IMR-90 (cell line): ENCODE measurements around the gene MPG. TPM values are rescaled to one million over a fixed set of nuclear protein-coding genes. Genes with fewer than 3 reads are reported as not detected.

Experiments
- ATAC-seq: fragments of 200-7000 bp; cut with Tn5 transposase; 2 replicates; pipeline ENCODE4 v1.9.1; 2020; ENCODE audit warnings: low read depth, mild to moderate bottlenecking, moderate library complexity
- BruUV-seq: library from RNA; stranded (reverse); fragments of 400-500 nt; replicated peaks from 2 replicates; lab custom pipeline; 2021; lab: Mats Ljungman, UMichigan
- CTCF ChIA-PET: fragments of 300-600 bp; formaldehyde crosslinking; extraction: SDS; loops from one replicate; lab custom pipeline; 2021; ENCODE audit warnings: antibody characterized with exemption; lab: Yijun Ruan, JAX
- POLR2A ChIA-PET: fragments of 300-600 bp; sonication (Branson Sonifier 250); formaldehyde crosslinking; loops from one replicate; lab custom pipeline; 2022; ENCODE audit warnings: antibody characterized with exemption; ENCODE audit not compliant: unreplicated experiment; lab: Charles Lee
- DNase-seq: peaks from one replicate; pipeline ENCODE4 v3.0.0; 2013
- H2AFZ ChIP-seq: replicated peaks from 2 replicates; pipeline ENCODE3; 2013; ENCODE audit warnings: low read length, mild to moderate bottlenecking; ENCODE audit not compliant: poor library complexity
- H2AK5ac ChIP-seq: 2 replicates; pipeline ENCODE4 v1.6.1; 2013; ENCODE audit warnings: low read depth, low read length, inconsistent platforms
- H2AK9ac ChIP-seq: replicated peaks from 2 replicates; pipeline ENCODE3; 2013; ENCODE audit warnings: mild to moderate bottlenecking, low read depth, low read length, moderate library complexity; ENCODE audit not compliant: poor library complexity
- H2BK120ac ChIP-seq: 2 replicates; pipeline ENCODE4 v1.6.1; 2013; ENCODE audit warnings: low read depth, low read length, inconsistent platforms
- H2BK15ac ChIP-seq: 3 replicates; pipeline ENCODE4 v1.6.1; 2013; ENCODE audit warnings: low read depth, low read length, inconsistent platforms
- H2BK20ac ChIP-seq: 2 replicates; pipeline ENCODE4 v1.6.1; 2013; ENCODE audit warnings: low read depth, mild to moderate bottlenecking, inconsistent platforms, low read length, moderate library complexity
- H2BK5ac ChIP-seq: 2 replicates; pipeline ENCODE4 v1.6.1; 2013; ENCODE audit warnings: mild to moderate bottlenecking, low read depth, low read length, inconsistent platforms; ENCODE audit not compliant: poor library complexity, severe bottlenecking
- H3K14ac ChIP-seq: replicated peaks from 2 replicates; pipeline ENCODE4 v1.6.1; 2013; ENCODE audit warnings: low read depth, low read length, inconsistent platforms
- H3K18ac ChIP-seq: 2 replicates; pipeline ENCODE4 v1.6.1; 2013; ENCODE audit warnings: low read depth, low read length, control low read depth
- H3K23ac ChIP-seq: 2 replicates; pipeline ENCODE4 v1.6.1; 2013; ENCODE audit warnings: low read depth, low read length, inconsistent platforms
- H3K27ac ChIP-seq: 2 replicates; pipeline ENCODE4 v1.5.1; 2013; ENCODE audit warnings: mild to moderate bottlenecking, control low read depth, low read length; ENCODE audit not compliant: insufficient read depth
- H3K27me3 ChIP-seq: 2 replicates; pipeline ENCODE4 v1.6.1; 2013; ENCODE audit warnings: low read length; ENCODE audit not compliant: control insufficient read depth, insufficient read depth
- H3K36me3 ChIP-seq: 2 replicates; pipeline ENCODE4 v1.6.1; 2013; ENCODE audit warnings: low read length, mixed read lengths; ENCODE audit not compliant: control insufficient read depth, insufficient read depth
- H3K4ac ChIP-seq: 2 replicates; pipeline ENCODE4 v1.6.1; 2013; ENCODE audit warnings: low read depth, low read length, inconsistent platforms
- H3K4me1 ChIP-seq: 2 replicates; pipeline ENCODE4 v1.6.1; 2013; ENCODE audit warnings: low read length, mixed read lengths; ENCODE audit not compliant: control insufficient read depth, insufficient read depth
- H3K4me2 ChIP-seq: 2 replicates; pipeline ENCODE4 v1.6.1; 2013; ENCODE audit warnings: low read depth, mild to moderate bottlenecking, control low read depth, low read length, moderate library complexity
- H3K4me3 ChIP-seq: 2 replicates; pipeline ENCODE4 v1.5.1; 2013; ENCODE audit warnings: low read depth, mild to moderate bottlenecking, control low read depth, low read length, moderate library complexity; ENCODE audit not compliant: insufficient read depth
- H3K56ac ChIP-seq: 2 replicates; pipeline ENCODE4 v1.6.1; 2013; ENCODE audit warnings: low read length, inconsistent platforms; ENCODE audit not compliant: insufficient read depth; ENCODE audit errors: extremely low read depth
- H3K79me1 ChIP-seq, 2 experiments: 2 replicates each; pipeline ENCODE4 v1.6.1; 2013; ENCODE audit warnings: low read length in 2 of 2, inconsistent platforms in 1 of 2, low read depth in 1 of 2
- H3K9ac ChIP-seq: 2 replicates; pipeline ENCODE4 v1.6.1; 2013; ENCODE audit warnings: low read depth, low read length, control low read depth
- H3K9me1 ChIP-seq: 2 replicates; pipeline ENCODE4 v1.6.1; 2013; ENCODE audit warnings: low read length, inconsistent platforms; ENCODE audit not compliant: insufficient read depth
- H3K9me3 ChIP-seq: 2 replicates; pipeline ENCODE4 v1.6.1; 2013; ENCODE audit warnings: low read length; ENCODE audit not compliant: control insufficient read depth, insufficient read depth
- H4K20me1 ChIP-seq: 2 replicates; pipeline ENCODE4 v1.6.1; 2013; ENCODE audit warnings: low read length, inconsistent platforms; ENCODE audit not compliant: insufficient read depth
- H4K5ac ChIP-seq: 2 replicates; pipeline ENCODE4 v1.6.1; 2013; ENCODE audit warnings: mild to moderate bottlenecking, low read depth, low read length, control low read depth
- H4K8ac ChIP-seq, 2 experiments: 2 replicates each; pipeline ENCODE4 v1.6.1; 2013; ENCODE audit warnings: low read depth in 2 of 2, low read length in 2 of 2, control low read depth in 1 of 2, inconsistent platforms in 1 of 2
- H4K91ac ChIP-seq: 2 replicates; pipeline ENCODE4 v1.6.1; 2013; ENCODE audit warnings: low read depth, low read length, inconsistent platforms; ENCODE audit not compliant: insufficient read depth
- BHLHE40 ChIP-seq: fragments of 150-350 bp; IDR thresholded peaks from 2 replicates; pipeline ENCODE4 v1.6.1; 2016; ENCODE audit warnings: mild to moderate bottlenecking, low read depth, low read length
- CEBPB ChIP-seq: IDR thresholded peaks from 2 replicates; pipeline ENCODE4 v1.6.1; 2012; ENCODE audit warnings: low read depth, low read length, improper control_type of control experiment
- CHD1 ChIP-seq: IDR thresholded peaks from 2 replicates; pipeline ENCODE4 v1.6.1; 2012; ENCODE audit warnings: low read depth, low read length, improper control_type of control experiment
- CTCF ChIP-seq: conservative IDR thresholded peaks from 2 replicates; pipeline ENCODE4 v1.5.1; 2012; ENCODE audit warnings: mild to moderate bottlenecking, low read depth, low read length, improper control_type of control experiment
- MAFK ChIP-seq: IDR thresholded peaks from 2 replicates; pipeline ENCODE4 v1.6.1; 2012; ENCODE audit warnings: low read depth, low read length, improper control_type of control experiment
- MAZ ChIP-seq: IDR thresholded peaks from 2 replicates; pipeline ENCODE4 v1.6.1; 2012; ENCODE audit warnings: low read depth, mild to moderate bottlenecking, low read length, improper control_type of control experiment, moderate library complexity, borderline replicate concordance
- MXI1 ChIP-seq: IDR thresholded peaks from 2 replicates; pipeline ENCODE4 v1.6.1; 2012; ENCODE audit warnings: low read depth, mild to moderate bottlenecking, low read length, moderate library complexity, borderline replicate concordance
- NFE2L2 ChIP-seq: fragments of 150-350 bp; IDR thresholded peaks from 2 replicates; pipeline ENCODE4 v1.6.1; 2016; ENCODE audit warnings: low read depth, mild to moderate bottlenecking, low read length
- RCOR1 ChIP-seq: IDR thresholded peaks from 2 replicates; pipeline ENCODE4 v1.6.1; 2012; ENCODE audit warnings: mild to moderate bottlenecking, low read length, improper control_type of control experiment; ENCODE audit not compliant: insufficient replicate concordance
- RFX5 ChIP-seq: IDR thresholded peaks from 2 replicates; pipeline ENCODE4 v1.8.0; 2012; ENCODE audit warnings: low read depth, mild to moderate bottlenecking, low read length, moderate library complexity
- SMC3 ChIP-seq: fragments of 150-350 bp; IDR thresholded peaks from 2 replicates; pipeline ENCODE4 v1.6.1; 2016; ENCODE audit warnings: low read depth, mild to moderate bottlenecking, antibody characterized with exemption, low read length, moderate library complexity
- USF2 ChIP-seq: fragments of 150-350 bp; IDR thresholded peaks from 2 replicates; pipeline ENCODE4 v1.6.1; 2017; ENCODE audit warnings: mild to moderate bottlenecking, antibody characterized with exemption, low read length, low read depth
- WGBS, 2 experiments: methylation state at CpG; one replicate each; pipeline versions ENCODE4 v1.1.5 to v1.1.7; 2013; ENCODE audit warnings: missing lambda C conversion rate in 2 of 2; ENCODE audit not compliant: insufficient read length in 1 of 2; ENCODE audit errors: extremely low coverage in 2 of 2; 5-methylcytosine and 5-hydroxymethylcytosine counted together
- dilution Hi-C: fragments of 300-500 bp; cut with HindIII; formaldehyde crosslinking; loops from one replicate; pipeline ENCODE4 v1.14.3; 2018; ENCODE audit warnings: low sequenced_read_pairs; ENCODE audit not compliant: unreplicated experiment
- in situ Hi-C: fragments of 300-500 bp; cut with MboI; formaldehyde crosslinking; loops from 3 replicates; pipeline ENCODE4 v1.14.3; 2019; ENCODE audit warnings: low sequenced_read_pairs, inconsistent platforms, mixed read lengths
- intact Hi-C: fragments of 100-400 bp; cut with micrococcal nuclease; formaldehyde crosslinking; loops from 2 replicates; pipeline ENCODE4 v1.10.0; 2022
- polyA plus RNA-seq, 3 experiments: library from polyadenylated mRNA; depleted of rRNA; stranded (reverse); fragments of >200 nt; gene quantifications; 2 replicates each; pipeline ENCODE4 v1.2.3, GENCODE V29; 2012; ENCODE audit warnings: low replicate concordance in 1 of 3
- total RNA-seq: library from RNA; depleted of rRNA; stranded (reverse); fragments of >200 nt; gene quantifications from 2 replicates; pipeline ENCODE4 v1.2.3, GENCODE V29; 2012

MPG gene
- total and polyA plus RNA-seq, 2 of the 4 experiments (the other 2 are of a cell fraction) = 66.7 to 135 TPM

- H4K8ac ChIP-seq = no peak overlapping the region
- H2BK5ac ChIP-seq = no peak overlapping the region
- H3K27ac ChIP-seq = no peak overlapping the region
- H3K23ac ChIP-seq = no peak overlapping the region
- in situ Hi-C loops (no loop called here), dilution Hi-C loops (no loop called here), intact Hi-C loops (no loop called here)
- H2AFZ ChIP-seq = no peak overlapping the region
- no peak overlapping the region for H2BK15ac ChIP-seq
- H3K9me1 ChIP-seq = peaks cover 6% of the 10 kb centered on the region; the same call in 1 of the 2 replicates
- H3K36me3 ChIP-seq = peaks cover 17% of the 10 kb centered on the region
- no peak overlapping the region for H3K14ac ChIP-seq
- H2AK5ac ChIP-seq = no peak overlapping the region
- H3K56ac ChIP-seq = no peak overlapping the region
- no peaks in the 10 kb centered on the region for H3K27me3 ChIP-seq
- peaks cover 5% of the 10 kb centered on the region; the same call in 1 of the 2 replicates for H3K4me1 ChIP-seq
- peaks cover 10 to 38% of the 10 kb centered on the region in 2 experiments; a peak in 3 of 4 replicates for H3K79me1 ChIP-seq
- H3K4ac ChIP-seq = no peak overlapping the region
- POLR2A ChIA-PET = no interaction called here
- ATAC-seq (no peak), DNase-seq (no peak)
- WGBS, 2 experiments = 100% methylated on average over 2 of the region's 5 CpGs; no CpG with 5 or more reads in 1 of the 2 experiments
- no peak overlapping the region for H2BK20ac ChIP-seq
- CTCF ChIA-PET = no interaction called here
- no peak overlapping the region for H2BK120ac ChIP-seq
- no TSS peak for BruUV-seq
- H3K4me2 ChIP-seq = no peak overlapping the region
- H3K4me3 ChIP-seq = no peak overlapping the region
- peaks cover 13% of the 10 kb centered on the region for H4K20me1 ChIP-seq
- H3K9ac ChIP-seq = no peak overlapping the region
- no peak overlapping the region for H4K5ac ChIP-seq
- H3K18ac ChIP-seq = no peak overlapping the region
- TF ChIP-seq USF2 = no peak
- no peak for TF ChIP-seq RCOR1
- TF ChIP-seq RFX5 = no peak
- no peak for TF ChIP-seq BHLHE40
- no peak for TF ChIP-seq MXI1
- no peak for TF ChIP-seq MAZ
- no peak for TF ChIP-seq CHD1
- no peak for TF ChIP-seq CTCF
- no peak for TF ChIP-seq SMC3
- TF ChIP-seq CEBPB = no peak
- no peak for TF ChIP-seq NFE2L2
- no peak for TF ChIP-seq MAFK
- H3K9me3 ChIP-seq = no peaks in the 10 kb centered on the region
- no peak overlapping the region for H2AK9ac ChIP-seq
- H4K91ac ChIP-seq = no peak overlapping the region
These were observed 41.3 kb downstream of the MPG start for GRCh38 chr16:119295-119694.
